Hematopoietic multipotent progenitor cell treated with erythropoietin and hydrocortisone succinate and interleukin-3 and kit ligand, for 8 days (in vitro differentiated cells): Measurements from ENCODE around the gene APLF.
"Not testable (repeated sequence)": the region's sequence is repeated elsewhere in the genome, so short reads cannot be mapped to it uniquely, and the experiment has no call there.

ENCODE experiments used
- DNase-seq: peaks from one replicate; pipeline ENCODE4 v3.0.0-alpha.2; 2015

Gene APLF

GRCh38 chr2:68594041-68594440 lies 126.7 kb downstream of the APLF start:
- DNase-seq, result no peak

GRCh38 chr2:68594674-68595492 lies 127.5 kb downstream of the APLF start:
- DNase-seq, result peak; percentile 77

- not testable (repeated sequence) for DNase-seq
Measured at GRCh38 chr2:68595493-68595785, 128.1 kb downstream of the APLF start.

- not testable (repeated sequence) for DNase-seq
Measured at GRCh38 chr2:68600495-68600894, 133.1 kb downstream of the APLF start.

GRCh38 chr2:68603059-68603458 lies 135.7 kb downstream of the APLF start:
- DNase-seq, result no peak

GRCh38 chr2:68604077-68604476 lies 136.7 kb downstream of the APLF start:
- no peak for DNase-seq

- DNase-seq, result no peak
Measured at GRCh38 chr2:68605939-68606338, 138.6 kb downstream of the APLF start.

- no peak for DNase-seq
Measured at GRCh38 chr2:68606759-68607158, 139.4 kb downstream of the APLF start.

GRCh38 chr2:68607837-68608236 lies 140.5 kb downstream of the APLF start:
- DNase-seq, result no peak

GRCh38 chr2:68612765-68613519 lies 145.6 kb downstream of the APLF start:
- DNase-seq, result peak; percentile 44

GRCh38 chr2:68620772-68621171 lies 153.4 kb downstream of the APLF start:
- no peak for DNase-seq

- DNase-seq, result no peak
Measured at GRCh38 chr2:68623820-68624219, 156.4 kb downstream of the APLF start.

GRCh38 chr2:68627615-68628014 lies 160.2 kb downstream of the APLF start:
- DNase-seq, result no peak
